Ovary (tissue), 9 donors: ENCODE results near the gene CHD9. TPM values are rescaled to one million over a fixed set of nuclear protein-coding genes. Genes with fewer than 3 reads are reported as not detected.

ENCODE experiments used
- DNase-seq, 5 donors: peaks; one replicate each; pipeline ENCODE4 v3.0.0-alpha.2; 2019 to 2020
- H3K27ac ChIP-seq, 2 donors: fragments of 200-600 bp; one replicate each; pipeline versions ENCODE4 v1.5.1 to v1.8.0; 2019 to 2022
- H3K27me3 ChIP-seq: fragments of 200-600 bp; one replicate; pipeline ENCODE4 v1.8.0; 2022
- H3K36me3 ChIP-seq: fragments of 200-600 bp; sonication (generic); one replicate; pipeline ENCODE4 v1.5.1; 2019
- H3K4me1 ChIP-seq: one replicate; pipeline ENCODE4 v1.8.1; 2013; ENCODE audit warnings: mild to moderate bottlenecking, moderate library complexity; ENCODE audit not compliant: insufficient read depth
- H3K4me3 ChIP-seq: fragments of 200-600 bp; sonication (generic); one replicate; pipeline ENCODE4 v1.5.1; 2017
- H3K9me3 ChIP-seq, 2 donors: fragments of 200-600 bp in 1 of 2; sonication (generic) in 1 of 2; one replicate each; pipeline versions ENCODE4 v1.5.1 to v1.8.1; 2013 to 2019; ENCODE audit warnings: mild to moderate bottlenecking in 1 of 2, moderate library complexity in 1 of 2
- EP300 ChIP-seq: sonication (generic); formaldehyde crosslinking; IDR thresholded peaks from one replicate; pipeline ENCODE4 v1.6.1; 2017; ENCODE audit warnings: antibody characterized with exemption
- POLR2A ChIP-seq: fragments of 450-650 bp; IDR thresholded peaks from one replicate; pipeline ENCODE4 v1.6.1; 2017; ENCODE audit warnings: antibody characterized with exemption, mild to moderate bottlenecking, moderate library complexity
- WGBS, 3 donors: extraction: QIAGEN DNeasy Blood & Tissue Kit in 1 of 3; methylation state at CpG; one replicate each; pipeline versions ENCODE4 v1.1.5 to v1.1.7; 2013 to 2017; 5-methylcytosine and 5-hydroxymethylcytosine counted together
- intact Hi-C, 4 donors: fragments of 100-400 bp; cut with DNase I; formaldehyde crosslinking; loops; one replicate each; pipeline versions ENCODE4 v1.11.0 to v1.15.1; 2022 to 2023
- polyA plus RNA-seq, 2 donors: library from polyadenylated mRNA; stranded (reverse); fragments of 200-250 nt in 1 of 2; fragments of 350-450 nt in 1 of 2; fragmentation: Illumina TruSeq in 1 of 2; extraction: RNeasy Lipid Tissue Mini Kit (QIAGEN cat#74804) in 1 of 2; gene quantifications; one replicate each; pipeline ENCODE4 v1.2.3, GENCODE V29; 2013 to 2014
- total RNA-seq, 7 donors: library from RNA; depleted of rRNA in 2 of 7; stranded (reverse); fragments of >200 nt in 2 of 7; fragmentation: NEBNext Ultra II Directional in 3 of 7; extraction: Animal tissue kit (Norgen Biotek cat#: 25700) in 3 of 7; gene quantifications; one replicate each; pipeline versions ENCODE4 v1.1.0 to v1.2.4, GENCODE V29; 2016 to 2023
- TF ChIP-seq, protein P1 (sequence below), 3 donors: fragments of 450-650 bp in 2 of 3; fragments of 200-600 bp in 1 of 3; IDR thresholded peaks; one replicate each; pipeline versions ENCODE4 v1.5.1 to v1.8.0; 2016 to 2022; ENCODE audit warnings: antibody characterized with exemption in 3 of 3, mild to moderate bottlenecking in 1 of 3
- donor health status: DM: no; HTN: no; CAD: no; lungs with moderate emphysema.
- donor health status: DM: no; HTN: no; CAD: no.
- donor health status: Bipolar disorder and iron deficiency.
- donor health status: DM: yes; HTN: yes; CAD: no.
- donor health status: DM: no; HTN: no; CAD: no.
- donor health status: DM: yes; HTN: yes; CAD: no.

Gene CHD9
- total and polyA plus RNA-seq, 9 donors, result 11.8 to 100 (median 84.1) TPM

DNA sequence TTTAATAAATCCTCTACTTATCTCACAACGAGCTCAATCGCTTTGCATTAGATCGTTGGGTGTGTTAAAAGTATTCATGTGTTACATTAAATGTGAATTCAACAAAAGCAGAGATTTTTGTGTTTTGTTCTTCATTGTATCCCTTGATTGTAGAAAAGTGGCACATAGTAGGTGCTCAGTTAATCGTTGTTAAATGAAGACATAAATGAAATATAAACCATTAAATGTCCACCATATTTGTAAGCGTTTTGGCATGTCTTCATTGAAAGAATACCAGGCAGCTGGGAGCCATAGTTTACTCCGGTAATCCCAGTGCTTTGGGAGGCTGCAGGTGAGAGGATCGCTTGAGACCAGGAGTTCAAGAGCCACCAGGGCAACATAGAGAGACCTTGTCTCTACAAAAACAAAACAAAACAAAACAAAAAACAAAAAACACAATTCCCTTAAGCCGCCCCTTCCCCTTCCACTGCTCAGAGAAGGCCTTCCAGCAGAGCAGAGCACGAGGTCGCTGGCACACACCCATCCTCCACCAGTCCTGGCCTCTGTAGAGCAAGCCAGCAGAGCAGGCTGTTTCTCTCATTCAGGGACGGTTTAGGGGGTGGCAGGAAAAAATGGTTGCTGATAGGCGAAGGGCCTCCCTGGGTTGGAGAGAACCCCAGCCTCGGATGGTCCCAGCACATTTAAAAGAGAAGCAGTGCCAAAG, 673 bp upstream of the CHD9 start:
- Histone ChIP-seq H3K4me1 (peaks cover 4% of the 10 kb centered on the region), H3K27me3 (no peaks in the 10 kb centered on the region), H3K9me3 (no peaks in the 10 kb centered on the region), H3K36me3 (no peaks in the 10 kb centered on the region), H3K27ac (peak overlapping the region; percentile 56 to 63), H3K4me3 (peak overlapping the region; percentile 45)
- intact Hi-C loops, result loop anchor here in 3 of 4 donors (2.0 to 10.0 kb wide), 7 partner anchors 75 to 381 kb away; partner anchors contain the start of gene RBL2 (in 1 of the 3)
- 48 to 50% (median 50%) methylated on average over 13 of the region's 13 CpGs for WGBS, 3 donors
- TF ChIP-seq EP300 (no peak), POLR2A (no peak)
- peak; percentile 56 to 76 (median 65) for DNase-seq

DNA sequence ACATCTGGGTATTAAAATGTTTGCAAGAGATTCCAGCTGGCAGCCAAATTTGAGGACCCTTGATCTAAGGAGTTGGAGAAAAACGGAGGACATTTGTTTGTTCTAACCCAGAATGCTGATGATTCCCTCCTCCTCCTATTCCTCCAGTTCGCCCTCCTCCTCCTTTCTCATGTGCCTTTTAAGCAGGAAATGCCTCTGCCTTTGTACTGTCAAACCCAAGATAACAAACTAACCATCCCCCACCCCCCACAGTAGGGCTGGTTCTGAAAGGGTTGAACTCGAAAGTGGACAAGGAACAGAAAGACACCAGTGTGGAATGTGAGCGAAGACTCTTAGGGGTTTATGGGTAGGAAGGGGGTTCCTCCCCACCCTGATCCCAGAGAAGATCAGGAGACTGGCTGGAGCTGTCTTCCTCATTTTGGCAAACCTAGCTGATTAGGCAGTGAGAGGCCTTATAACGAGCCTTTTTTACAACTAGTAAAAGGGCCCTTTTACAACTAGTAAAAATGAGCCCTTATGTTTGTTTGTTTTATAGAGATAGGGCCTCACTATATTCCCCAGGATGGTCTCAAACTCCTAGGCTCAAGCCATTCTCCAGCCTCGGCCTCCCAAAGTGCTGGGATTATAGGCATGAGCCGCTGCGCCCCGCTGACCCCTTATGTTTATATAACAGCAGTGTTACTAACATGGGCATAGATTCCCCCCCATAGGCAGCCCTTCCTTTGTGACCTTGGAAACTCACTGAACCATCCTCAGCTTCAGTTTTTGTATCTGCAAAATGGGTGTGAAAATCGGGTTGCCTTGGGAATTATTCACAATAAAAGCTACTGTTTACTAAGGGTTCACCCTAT, 975 bp downstream of the CHD9 start:
- Histone ChIP-seq H3K4me1 (peaks cover 4% of the 10 kb centered on the region), H3K27ac (peak overlapping the region; percentile 56 to 63), H3K9me3 (no peaks in the 10 kb centered on the region), H3K27me3 (no peaks in the 10 kb centered on the region), H3K36me3 (no peaks in the 10 kb centered on the region), H3K4me3 (peak overlapping the region; percentile 45)
- intact Hi-C loops, result loop anchor here in 3 of 4 donors (2.0 to 10.0 kb wide), 6 partner anchors 73 to 379 kb away; partner anchors contain the start of gene RBL2 (in 1 of the 3)
- peak; percentile 30 to 52 (median 43) for DNase-seq
- 23 to 31% (median 25%) methylated on average over 10 of the region's 10 CpGs for WGBS, 3 donors
- no peak for TF ChIP-seq EP300
- no peak for TF ChIP-seq POLR2A
- TF ChIP-seq, protein P1, sequence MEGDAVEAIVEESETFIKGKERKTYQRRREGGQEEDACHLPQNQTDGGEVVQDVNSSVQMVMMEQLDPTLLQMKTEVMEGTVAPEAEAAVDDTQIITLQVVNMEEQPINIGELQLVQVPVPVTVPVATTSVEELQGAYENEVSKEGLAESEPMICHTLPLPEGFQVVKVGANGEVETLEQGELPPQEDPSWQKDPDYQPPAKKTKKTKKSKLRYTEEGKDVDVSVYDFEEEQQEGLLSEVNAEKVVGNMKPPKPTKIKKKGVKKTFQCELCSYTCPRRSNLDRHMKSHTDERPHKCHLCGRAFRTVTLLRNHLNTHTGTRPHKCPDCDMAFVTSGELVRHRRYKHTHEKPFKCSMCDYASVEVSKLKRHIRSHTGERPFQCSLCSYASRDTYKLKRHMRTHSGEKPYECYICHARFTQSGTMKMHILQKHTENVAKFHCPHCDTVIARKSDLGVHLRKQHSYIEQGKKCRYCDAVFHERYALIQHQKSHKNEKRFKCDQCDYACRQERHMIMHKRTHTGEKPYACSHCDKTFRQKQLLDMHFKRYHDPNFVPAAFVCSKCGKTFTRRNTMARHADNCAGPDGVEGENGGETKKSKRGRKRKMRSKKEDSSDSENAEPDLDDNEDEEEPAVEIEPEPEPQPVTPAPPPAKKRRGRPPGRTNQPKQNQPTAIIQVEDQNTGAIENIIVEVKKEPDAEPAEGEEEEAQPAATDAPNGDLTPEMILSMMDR (IDR thresholded peaks at IDR 0.05), result no peak

- DNase-seq, result no peak
- H3K4me1 ChIP-seq, result peaks cover 4% of the 10 kb centered on the region
- 74 to 79% (median 78%) methylated on average over 8 of the region's 8 CpGs for WGBS, 3 donors
- no peak overlapping the region for H3K4me3 ChIP-seq
- H3K27me3 ChIP-seq, result no peaks in the 10 kb centered on the region
- peak overlapping the region in 1 of 2 donors; percentile 63 for H3K27ac ChIP-seq
- H3K9me3 ChIP-seq, result no peaks in the 10 kb centered on the region
- H3K36me3 ChIP-seq, result no peaks in the 10 kb centered on the region
- intact Hi-C loops, result loop anchor here in 2 of 4 donors (10.0 kb wide), 3 partner anchors 148 to 378 kb away; partner anchors contain the start of gene RBL2 (in 1 of the 2)
- TF ChIP-seq EP300, result no peak
- TF ChIP-seq, protein P1 (IDR thresholded peaks at IDR 0.05), result no peak
- TF ChIP-seq POLR2A, result no peak
Measured at GRCh38 chr16:53056392-53056881, 1.6 kb downstream of the CHD9 start.

DNA sequence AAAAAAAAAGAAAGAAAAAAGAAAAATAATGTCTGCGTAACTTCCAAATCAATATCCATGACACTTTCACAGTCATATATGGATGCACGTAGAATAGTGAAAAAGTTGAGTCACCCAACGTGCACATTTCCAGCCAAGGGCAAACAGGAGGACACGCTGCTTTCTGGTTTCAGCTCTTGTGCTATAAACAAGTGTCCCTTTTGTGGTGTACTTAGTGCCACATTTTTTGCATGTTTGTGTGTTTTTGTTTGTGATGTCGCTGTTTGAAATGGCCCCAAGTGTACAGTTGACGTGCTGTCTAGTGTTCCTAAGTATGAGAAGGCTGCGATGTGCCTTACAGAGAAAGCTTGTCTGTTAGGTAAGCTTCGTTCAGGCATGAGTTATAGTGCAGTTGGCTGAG, 2.9 kb downstream of the CHD9 start:
- no peaks in the 10 kb centered on the region for H3K36me3 ChIP-seq
- 90 to 94% (median 90%) methylated on average over 8 of the region's 8 CpGs for whole genome bisulfite sequencing, 3 donors

More for the DNA sequence above, 2.9 kb downstream of the CHD9 start:
- no peaks in the 10 kb centered on the region for H3K9me3 ChIP-seq
- no peak overlapping the region for H3K27ac ChIP-seq
- intact Hi-C loops, result loop anchor here in 2 of 4 donors (10.0 kb wide), 3 partner anchors 147 to 377 kb away; partner anchors contain the start of gene RBL2 (in 1 of the 2)
- no peak for DNase-seq
- H3K27me3 ChIP-seq, result no peaks in the 10 kb centered on the region
- TF ChIP-seq, protein P1 (IDR thresholded peaks at IDR 0.05), result no peak
- no peak for TF ChIP-seq POLR2A
- no peak for TF ChIP-seq EP300
- peaks cover 4% of the 10 kb centered on the region for H3K4me1 ChIP-seq
- no peak overlapping the region for H3K4me3 ChIP-seq
